Astrocyte (in vitro differentiated cells and primary cell): Measurements from ENCODE around the gene RPL18. TPM values are rescaled to one million over a fixed set of nuclear protein-coding genes. Genes with fewer than 3 reads are reported as not detected.

Experiments used
- DNase-seq: peaks from one replicate; pipeline ENCODE4 v3.0.0-alpha.2; 2010; ENCODE audit warnings: low read depth
- FAIRE-seq: peaks from 2 replicates; lab custom pipeline; 2011; peaks lifted over from hg19 to GRCh38; lab: Jason Lieb, UNC
- H2AFZ ChIP-seq: 2 replicates; pipeline ENCODE4 v1.6.0; 2012; ENCODE audit warnings: low read depth, low read length, inconsistent platforms
- H3K27ac ChIP-seq: 2 replicates; pipeline ENCODE4 v1.5.1; 2011; ENCODE audit warnings: low read depth, low read length, inconsistent platforms
- H3K27me3 ChIP-seq: 2 replicates; pipeline ENCODE4 v1.6.0; 2011; ENCODE audit warnings: low read length, inconsistent platforms; ENCODE audit not compliant: insufficient read depth
- H3K36me3 ChIP-seq: 2 replicates; pipeline ENCODE4 v1.5.1; 2011; ENCODE audit warnings: low read length, inconsistent platforms; ENCODE audit not compliant: insufficient read depth
- H3K4me1 ChIP-seq: 2 replicates; pipeline ENCODE4 v1.5.1; 2011; ENCODE audit warnings: low read length, inconsistent platforms; ENCODE audit not compliant: insufficient read depth
- H3K4me2 ChIP-seq: 2 replicates; pipeline ENCODE4 v1.6.0; 2012; ENCODE audit warnings: low read length, inconsistent platforms
- H3K4me3 ChIP-seq: 2 replicates; pipeline ENCODE4 v1.5.1; 2011; ENCODE audit warnings: low read depth, mild to moderate bottlenecking, low read length, inconsistent platforms; ENCODE audit not compliant: insufficient read depth
- H3K79me2 ChIP-seq: 2 replicates; pipeline ENCODE4 v1.6.0; 2012; ENCODE audit warnings: mild to moderate bottlenecking, low read length, inconsistent platforms; ENCODE audit not compliant: insufficient read depth
- H3K9ac ChIP-seq: 2 replicates; pipeline ENCODE4 v1.6.0; 2012; ENCODE audit warnings: mild to moderate bottlenecking, low read length, inconsistent platforms
- H3K9me3 ChIP-seq: 2 replicates; pipeline ENCODE4 v1.5.1; 2012; ENCODE audit warnings: low read depth, mild to moderate bottlenecking, low read length, inconsistent platforms; ENCODE audit not compliant: insufficient read depth
- H4K20me1 ChIP-seq: 2 replicates; pipeline ENCODE4 v1.6.0; 2012; ENCODE audit warnings: low read length, inconsistent platforms; ENCODE audit not compliant: insufficient read depth
- H3K27ac Mint-ChIP-seq: one replicate; pipeline ENCODE4 v1.8.0; 2021; ENCODE audit warnings: mild to moderate bottlenecking, mixed read lengths; ENCODE audit not compliant: unreplicated experiment
- H3K27me3 Mint-ChIP-seq: one replicate; pipeline ENCODE4 v1.8.0; 2021; ENCODE audit warnings: low read depth, mixed read lengths; ENCODE audit not compliant: unreplicated experiment
- H3K36me3 Mint-ChIP-seq: one replicate; pipeline ENCODE4 v1.8.0; 2021; ENCODE audit warnings: low read depth, mixed read lengths; ENCODE audit not compliant: unreplicated experiment
- H3K4me1 Mint-ChIP-seq: one replicate; pipeline ENCODE4 v1.8.0; 2021; ENCODE audit warnings: low read depth, mixed read lengths; ENCODE audit not compliant: unreplicated experiment
- H3K4me3 Mint-ChIP-seq: one replicate; pipeline ENCODE4 v1.8.0; 2021; ENCODE audit warnings: mild to moderate bottlenecking, moderate library complexity, mixed read lengths; ENCODE audit not compliant: unreplicated experiment
- H3K9me3 Mint-ChIP-seq: one replicate; pipeline ENCODE4 v1.8.0; 2021; ENCODE audit warnings: mild to moderate bottlenecking, mixed read lengths; ENCODE audit not compliant: unreplicated experiment
- EZH2 ChIP-seq: IDR thresholded peaks from 2 replicates; pipeline ENCODE4 v1.6.1; 2012; ENCODE audit warnings: mild to moderate bottlenecking, low read length, inconsistent platforms; ENCODE audit not compliant: insufficient read depth
- total RNA-seq: library from RNA; stranded (reverse); gene quantifications from 2 replicates; pipeline ENCODE4 v1.2.1, GENCODE V29; 2021
- TF ChIP-seq, protein P1 (sequence below): IDR thresholded peaks from 2 replicates; pipeline ENCODE4 v1.5.1; 2011; ENCODE audit warnings: low read depth, mild to moderate bottlenecking, inconsistent platforms, low read length, moderate library complexity; ENCODE audit not compliant: insufficient read depth

The RPL18 gene
- total RNA-seq, 1 donor from 2014 or later = 1,102 TPM

DNA sequence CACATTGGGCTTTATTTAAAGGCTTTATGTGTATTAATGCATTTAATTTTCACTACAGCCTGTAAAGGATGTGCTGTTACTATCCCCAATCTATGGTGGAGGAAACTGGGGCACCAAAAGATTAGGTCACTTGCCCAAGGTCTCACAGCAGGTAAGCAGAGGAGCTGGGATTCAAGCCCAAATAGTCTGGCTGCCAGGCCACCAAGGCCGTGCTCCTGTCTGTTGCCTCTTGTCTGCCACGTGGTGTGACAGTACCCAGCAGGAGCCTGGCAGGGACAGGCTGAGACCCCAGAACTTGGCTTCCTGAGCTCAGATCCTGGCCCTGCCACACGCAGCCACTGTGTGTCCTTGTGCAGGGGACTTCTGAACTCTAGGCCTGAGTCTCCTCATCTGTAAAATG, 49.4 kb upstream of the RPL18 start:
- H3K27me3 Mint-ChIP-seq = peaks cover 16% of the 10 kb centered on the region
- H3K36me3 ChIP-seq = no peaks in the 10 kb centered on the region
- FAIRE-seq = no peak

GRCh38 chr19:48665786-48666185, 46.8 kb upstream of the RPL18 start:
- Mint-ChIP-seq H3K27me3 (peaks cover 7% of the 10 kb centered on the region), H3K9me3 (no peaks in the 10 kb centered on the region), H3K36me3 (no peaks in the 10 kb centered on the region), H3K4me1 (no peaks in the 10 kb centered on the region), H3K27ac (no peak overlapping the region), H3K4me3 (no peak overlapping the region)
- Histone ChIP-seq H3K4me2 (no peak overlapping the region), H3K79me2 (no peaks in the 10 kb centered on the region), H2AFZ (no peak overlapping the region), H4K20me1 (no peaks in the 10 kb centered on the region), H3K27me3 (no peaks in the 10 kb centered on the region), H3K36me3 (no peaks in the 10 kb centered on the region), H3K9me3 (peaks cover 3% of the 10 kb centered on the region), H3K9ac (no peak overlapping the region), H3K4me3 (no peak overlapping the region), H3K27ac (no peak overlapping the region), H3K4me1 (no peaks in the 10 kb centered on the region)
- DNase-seq (no peak), FAIRE-seq (no peak)
- TF ChIP-seq EZH2 = no peak
- TF ChIP-seq, protein P1, sequence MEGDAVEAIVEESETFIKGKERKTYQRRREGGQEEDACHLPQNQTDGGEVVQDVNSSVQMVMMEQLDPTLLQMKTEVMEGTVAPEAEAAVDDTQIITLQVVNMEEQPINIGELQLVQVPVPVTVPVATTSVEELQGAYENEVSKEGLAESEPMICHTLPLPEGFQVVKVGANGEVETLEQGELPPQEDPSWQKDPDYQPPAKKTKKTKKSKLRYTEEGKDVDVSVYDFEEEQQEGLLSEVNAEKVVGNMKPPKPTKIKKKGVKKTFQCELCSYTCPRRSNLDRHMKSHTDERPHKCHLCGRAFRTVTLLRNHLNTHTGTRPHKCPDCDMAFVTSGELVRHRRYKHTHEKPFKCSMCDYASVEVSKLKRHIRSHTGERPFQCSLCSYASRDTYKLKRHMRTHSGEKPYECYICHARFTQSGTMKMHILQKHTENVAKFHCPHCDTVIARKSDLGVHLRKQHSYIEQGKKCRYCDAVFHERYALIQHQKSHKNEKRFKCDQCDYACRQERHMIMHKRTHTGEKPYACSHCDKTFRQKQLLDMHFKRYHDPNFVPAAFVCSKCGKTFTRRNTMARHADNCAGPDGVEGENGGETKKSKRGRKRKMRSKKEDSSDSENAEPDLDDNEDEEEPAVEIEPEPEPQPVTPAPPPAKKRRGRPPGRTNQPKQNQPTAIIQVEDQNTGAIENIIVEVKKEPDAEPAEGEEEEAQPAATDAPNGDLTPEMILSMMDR = no peak

More for the DNA sequence above, 49.4 kb upstream of the RPL18 start:
- H3K27ac Mint-ChIP-seq = no peak overlapping the region
- no peaks in the 10 kb centered on the region for H4K20me1 ChIP-seq
- H3K79me2 ChIP-seq = no peaks in the 10 kb centered on the region
- no peaks in the 10 kb centered on the region for H3K4me1 Mint-ChIP-seq
- H3K27me3 ChIP-seq = no peaks in the 10 kb centered on the region
- H3K4me1 ChIP-seq = no peaks in the 10 kb centered on the region
- no peaks in the 10 kb centered on the region for H3K9me3 Mint-ChIP-seq
- H3K27ac ChIP-seq = no peak overlapping the region
- H3K36me3 Mint-ChIP-seq = no peaks in the 10 kb centered on the region
- H3K9ac ChIP-seq = no peak overlapping the region
- no peak overlapping the region for H2AFZ ChIP-seq
- peaks cover 3% of the 10 kb centered on the region for H3K9me3 ChIP-seq
- TF ChIP-seq, protein P1 = no peak
- no peak for TF ChIP-seq EZH2
- DNase-seq = no peak
- H3K4me3 ChIP-seq = no peak overlapping the region
- H3K4me2 ChIP-seq = no peak overlapping the region
- no peak overlapping the region for H3K4me3 Mint-ChIP-seq

- no peaks in the 10 kb centered on the region for H3K4me1 ChIP-seq
- no peak overlapping the region for H3K4me2 ChIP-seq
- no peaks in the 10 kb centered on the region for H3K79me2 ChIP-seq
- no peaks in the 10 kb centered on the region for H4K20me1 ChIP-seq
- no peaks in the 10 kb centered on the region for H3K9me3 ChIP-seq
- H3K27ac ChIP-seq = no peak overlapping the region
- DNase-seq (no peak), FAIRE-seq (no peak)
- H3K27me3 Mint-ChIP-seq = peaks cover 7% of the 10 kb centered on the region
- peaks cover 2% of the 10 kb centered on the region for H3K36me3 Mint-ChIP-seq
- H3K9me3 Mint-ChIP-seq = no peaks in the 10 kb centered on the region
- H3K9ac ChIP-seq = no peak overlapping the region
- no peak overlapping the region for H2AFZ ChIP-seq
- H3K27me3 ChIP-seq = no peaks in the 10 kb centered on the region
- no peaks in the 10 kb centered on the region for H3K4me1 Mint-ChIP-seq
- H3K27ac Mint-ChIP-seq = no peak overlapping the region
- H3K4me3 Mint-ChIP-seq = no peak overlapping the region
- no peak overlapping the region for H3K4me3 ChIP-seq
- no peaks in the 10 kb centered on the region for H3K36me3 ChIP-seq
- no peak for TF ChIP-seq EZH2
Observed at GRCh38 chr19:48664476-48664875, 45.5 kb upstream of the RPL18 start.
